Measurements from ENCODE around the gene TBC1D16. TPM values are rescaled to one million over a fixed set of nuclear protein-coding genes. Genes with fewer than 3 reads are reported as not detected.
A peak's percentile ranks its signal among the peaks of the same experiment; 100 is the strongest.

Gene TBC1D16
- total and polyA plus RNA-seq, 2 donors (not counting 1 experiment from before 2014, with no cell fraction given): 0.82 to 2.7 TPM

- H3K9ac ChIP-seq (ENCODE audit: low read length): no peak overlapping the region
- peaks cover 9% of the 10 kb centered on the region for H3K4me1 Mint-ChIP-seq
- no peaks in the 10 kb centered on the region for H3K79me2 ChIP-seq (ENCODE audit: control insufficient read depth, insufficient read depth, low read length)
- no peak for ATAC-seq (ENCODE audit: low read depth)
- TF ChIP-seq EZH2 (IDR thresholded peaks at IDR 0.05; ENCODE audit: borderline replicate concordance, insufficient read depth, low read depth, low read length, poor library complexity, severe bottlenecking): no peak
- TF ChIP-seq CTCF (IDR thresholded peaks at IDR 0.05): no peak
- no peak overlapping the region for H3K4me3 ChIP-seq (ENCODE audit: control extremely low read depth in 1 of 5, extremely low read depth in 1 of 5, insufficient read depth in 1 of 5, low read depth in 2 of 5, low read length in 4 of 5)
- no peak overlapping the region for H3K4me3 Mint-ChIP-seq
- H3K9me3 Mint-ChIP-seq (ENCODE audit: insufficient read depth): no peaks in the 10 kb centered on the region
- H3K9me3 ChIP-seq (ENCODE audit: control extremely low read depth in 1 of 3, control insufficient read depth in 2 of 3, insufficient read depth in 1 of 3, low read length in 2 of 3): peaks cover 0 to 3% (median 0%) of the 10 kb centered on the region in 3 donors
- intact Hi-C loops (cut with micrococcal nuclease): no loop called here
- no peak overlapping the region for H3K27ac Mint-ChIP-seq
- DNase-seq: no peak
- no peaks in the 10 kb centered on the region for H3K36me3 ChIP-seq (replicated peaks in 1 of 2; ENCODE audit: control extremely low read depth in 1 of 2, control insufficient read depth in 1 of 2, extremely low read depth in 1 of 2, insufficient read depth in 2 of 2, low read length in 1 of 2)
- no peaks in the 10 kb centered on the region for H4K20me1 ChIP-seq (ENCODE audit: control insufficient read depth, insufficient read depth, low read length, poor library complexity, severe bottlenecking)
- no peak overlapping the region for H2AFZ ChIP-seq (ENCODE audit: insufficient read depth, low read depth, low read length, poor library complexity, severe bottlenecking)
- 74% methylated on average over 6 of the region's 12 CpGs for WGBS (ENCODE audit: insufficient coverage)
- POLR2A ChIA-PET: interaction anchor here (0.6 kb wide), 1 partner anchor 21 kb away, joined by 7 read pairs; no protein-coding TSS in a partner anchor
- peaks cover 0 to 12% of the 10 kb centered on the region in 2 donors for H3K4me1 ChIP-seq (ENCODE audit: control insufficient read depth in 2 of 2, insufficient read depth in 2 of 2, low read length in 2 of 2)
- peaks cover 0 to 8% (median 0%) of the 10 kb centered on the region in 4 experiments for H3K27me3 ChIP-seq (replicated peaks in 1 of 4; ENCODE audit: control extremely low read depth in 1 of 4, control insufficient read depth in 3 of 4, insufficient read depth in 4 of 4, low read length in 3 of 4)
- H3K27ac ChIP-seq (ENCODE audit: low read length in 2 of 2): no peak overlapping the region
- no peak overlapping the region for H3K4me2 ChIP-seq (replicated peaks; ENCODE audit: low read depth, low read length, poor library complexity, severe bottlenecking)
- H3K27me3 Mint-ChIP-seq: no peaks in the 10 kb centered on the region
- CTCF ChIA-PET: no interaction called here
These were observed 112.9 kb downstream of the TBC1D16 start for GRCh38 chr17:79922798-79923197.

DNA sequence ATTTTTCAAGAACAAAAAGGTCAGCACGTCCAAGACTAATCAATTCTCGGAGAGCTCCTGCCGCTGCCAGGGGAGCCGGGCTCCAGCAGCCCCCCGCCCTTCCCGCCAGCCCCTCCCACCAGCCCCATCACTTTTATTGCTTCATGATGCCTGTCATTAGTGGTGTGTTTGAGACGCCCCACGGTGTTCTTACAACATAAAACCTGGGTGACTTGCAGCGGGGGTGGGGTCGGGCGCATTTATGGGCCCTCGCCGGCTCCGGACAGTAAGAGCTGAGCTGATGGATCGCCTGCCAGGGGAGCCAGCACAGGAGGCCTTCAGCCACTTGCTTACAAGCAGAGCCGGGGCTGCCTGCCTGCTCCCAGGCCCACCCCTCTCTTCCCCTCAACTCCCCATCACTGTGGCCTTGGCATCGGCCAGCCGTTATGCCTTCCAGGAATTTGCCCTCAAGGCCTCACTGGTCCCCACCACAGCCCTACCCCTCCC is 113.5 kb downstream of the TBC1D16 start:
- TF ChIP-seq CTCF (IDR thresholded peaks at IDR 0.05) (no peak), EZH2 (IDR thresholded peaks at IDR 0.05; ENCODE audit: borderline replicate concordance, insufficient read depth, low read depth, low read length, poor library complexity, severe bottlenecking) (no peak)
- Histone ChIP-seq H3K9me3 (ENCODE audit: control extremely low read depth in 1 of 3, control insufficient read depth in 2 of 3, insufficient read depth in 1 of 3, low read length in 2 of 3) (peaks cover 0 to 3% (median 0%) of the 10 kb centered on the region in 3 donors), H2AFZ (ENCODE audit: insufficient read depth, low read depth, low read length, poor library complexity, severe bottlenecking) (no peak overlapping the region), H3K4me1 (ENCODE audit: control insufficient read depth in 2 of 2, insufficient read depth in 2 of 2, low read length in 2 of 2) (peaks cover 0 to 12% of the 10 kb centered on the region in 2 donors), H4K20me1 (ENCODE audit: control insufficient read depth, insufficient read depth, low read length, poor library complexity, severe bottlenecking) (no peaks in the 10 kb centered on the region), H3K4me3 (ENCODE audit: control extremely low read depth in 1 of 5, extremely low read depth in 1 of 5, insufficient read depth in 1 of 5, low read depth in 2 of 5, low read length in 4 of 5) (no peak overlapping the region), H3K36me3 (replicated peaks in 1 of 2; ENCODE audit: control extremely low read depth in 1 of 2, control insufficient read depth in 1 of 2, extremely low read depth in 1 of 2, insufficient read depth in 2 of 2, low read length in 1 of 2) (no peaks in the 10 kb centered on the region), H3K27me3 (replicated peaks in 1 of 4; ENCODE audit: control extremely low read depth in 1 of 4, control insufficient read depth in 3 of 4, insufficient read depth in 4 of 4, low read length in 3 of 4) (peaks cover 0 to 8% (median 0%) of the 10 kb centered on the region in 4 experiments), H3K79me2 (ENCODE audit: control insufficient read depth, insufficient read depth, low read length) (no peaks in the 10 kb centered on the region), H3K4me2 (replicated peaks; ENCODE audit: low read depth, low read length, poor library complexity, severe bottlenecking) (peak overlapping the region; percentile 37), H3K27ac (ENCODE audit: low read length in 2 of 2) (no peak overlapping the region), H3K9ac (ENCODE audit: low read length) (no peak overlapping the region)
- Mint-ChIP-seq H3K27me3 (no peaks in the 10 kb centered on the region), H3K4me1 (peaks cover 9% of the 10 kb centered on the region), H3K4me3 (peak overlapping the region; percentile 49), H3K27ac (peak overlapping the region; percentile 10), H3K9me3 (ENCODE audit: insufficient read depth) (no peaks in the 10 kb centered on the region)
- 78% methylated on average over 10 of the region's 18 CpGs for WGBS (ENCODE audit: insufficient coverage)
- intact Hi-C loops (cut with micrococcal nuclease): no loop called here
- DNase-seq (no peak), ATAC-seq (ENCODE audit: low read depth) (no peak)
- CTCF ChIA-PET: interaction anchor here (1.5 kb wide), 1 partner anchor 56 kb away, joined by 3 read pairs; no protein-coding TSS in a partner anchor
- POLR2A ChIA-PET: interaction anchor here (0.6 kb wide), 1 partner anchor 21 kb away, joined by 7 read pairs; no protein-coding TSS in a partner anchor

All from B cell (primary cell).